ENCODE data around the gene UBA7.

DNA sequence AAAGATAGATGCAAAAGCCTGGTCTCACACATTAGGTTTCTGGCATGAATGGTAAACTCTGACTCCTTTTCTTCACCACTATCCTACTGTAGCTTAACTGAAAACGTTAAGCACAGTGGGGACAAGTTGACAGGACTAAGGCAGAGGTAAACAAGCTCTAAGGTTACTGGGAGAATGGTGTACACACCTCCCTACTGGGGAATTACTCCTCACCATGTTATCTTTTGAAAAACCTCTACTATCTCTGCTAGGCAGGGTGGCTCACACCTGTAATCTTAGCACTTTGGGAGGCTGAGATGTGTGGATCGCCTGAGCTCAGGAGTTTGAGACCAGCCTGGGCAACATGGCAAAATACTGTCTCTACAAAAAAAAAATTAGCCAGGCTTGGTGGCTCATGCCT lies 56.6 kb downstream of the UBA7 start:
- TF ChIP-seq, protein P1, sequence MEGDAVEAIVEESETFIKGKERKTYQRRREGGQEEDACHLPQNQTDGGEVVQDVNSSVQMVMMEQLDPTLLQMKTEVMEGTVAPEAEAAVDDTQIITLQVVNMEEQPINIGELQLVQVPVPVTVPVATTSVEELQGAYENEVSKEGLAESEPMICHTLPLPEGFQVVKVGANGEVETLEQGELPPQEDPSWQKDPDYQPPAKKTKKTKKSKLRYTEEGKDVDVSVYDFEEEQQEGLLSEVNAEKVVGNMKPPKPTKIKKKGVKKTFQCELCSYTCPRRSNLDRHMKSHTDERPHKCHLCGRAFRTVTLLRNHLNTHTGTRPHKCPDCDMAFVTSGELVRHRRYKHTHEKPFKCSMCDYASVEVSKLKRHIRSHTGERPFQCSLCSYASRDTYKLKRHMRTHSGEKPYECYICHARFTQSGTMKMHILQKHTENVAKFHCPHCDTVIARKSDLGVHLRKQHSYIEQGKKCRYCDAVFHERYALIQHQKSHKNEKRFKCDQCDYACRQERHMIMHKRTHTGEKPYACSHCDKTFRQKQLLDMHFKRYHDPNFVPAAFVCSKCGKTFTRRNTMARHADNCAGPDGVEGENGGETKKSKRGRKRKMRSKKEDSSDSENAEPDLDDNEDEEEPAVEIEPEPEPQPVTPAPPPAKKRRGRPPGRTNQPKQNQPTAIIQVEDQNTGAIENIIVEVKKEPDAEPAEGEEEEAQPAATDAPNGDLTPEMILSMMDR (IDR thresholded peaks at IDR 0.05), result no peak
- TF ChIP-seq POLR2A (IDR thresholded peaks at IDR 0.05), result no peak

Data from right lobe of liver (tissue), 4 donors.